ENCODE data around the gene FRYL. TPM values are rescaled to one million over a fixed set of nuclear protein-coding genes. Genes with fewer than 3 reads are reported as not detected.

The FRYL gene
- polyA plus RNA-seq, 1 donor: 45.7 TPM

GRCh38 chr4:48449151-48449550, 330.9 kb downstream of the FRYL start:
- H3K9me3 ChIP-seq (ENCODE audit: control insufficient read depth, low read depth, low read length): no peaks in the 10 kb centered on the region
- no peaks in the 10 kb centered on the region for H3K4me1 ChIP-seq (ENCODE audit: control insufficient read depth, insufficient read depth, low read length)
- H3K4me3 ChIP-seq (ENCODE audit: low read length): no peak overlapping the region
- H3K27me3 ChIP-seq (ENCODE audit: control insufficient read depth, insufficient read depth, low read length): peaks cover 2% of the 10 kb centered on the region
- DNase-seq: no peak
- no CpG with 5 or more reads among the region's 10 CpGs for WGBS (ENCODE audit: insufficient coverage, low lambda C conversion rate)
- H3K36me3 ChIP-seq (ENCODE audit: control insufficient read depth, insufficient read depth, low read length): no peaks in the 10 kb centered on the region
- no peak overlapping the region for H3K27ac ChIP-seq (ENCODE audit: low read length)

Other genes starting within 250 kb of the FRYL start
- 209 TPM for gene OCIAD1, start 50.8 kb upstream of the FRYL start, polyA plus RNA-seq
- 125 TPM for gene OCIAD2, start 126.5 kb upstream of the FRYL start, polyA plus RNA-seq
- gene CWH43, start 206.0 kb upstream of the FRYL start, polyA plus RNA-seq: not detected

Data from large intestine (tissue), 3 donors.